ENCODE results near the gene STX8.

GRCh38 chr17:9531034-9531433 lies 44.6 kb downstream of the STX8 start:
- TF ChIP-seq EP300 (IDR thresholded peaks at IDR 0.05; ENCODE audit: borderline replicate concordance in 1 of 2, low read depth in 1 of 2, low read length in 1 of 2) = no peak
- TF ChIP-seq CTCF (IDR thresholded peaks at IDR 0.05) = no peak
- TF ChIP-seq POLR2AphosphoS5 (IDR thresholded peaks at IDR 0.05; ENCODE audit: low read depth, low read length) = no peak
- TF ChIP-seq GABPA (IDR thresholded peaks at IDR 0.05; ENCODE audit: low read depth) = no peak
- TF ChIP-seq SIN3A (IDR thresholded peaks at IDR 0.05; ENCODE audit: borderline replicate concordance, low read depth, low read length) = no peak
- no peak for TF ChIP-seq RXRA (IDR thresholded peaks at IDR 0.05; ENCODE audit: borderline replicate concordance, low read depth)
- TF ChIP-seq SMC3 (IDR thresholded peaks at IDR 0.05; ENCODE audit: low read depth, low read length) = no peak
- TF ChIP-seq NFIC (IDR thresholded peaks at IDR 0.05; ENCODE audit: borderline replicate concordance) = no peak
- TF ChIP-seq RFX5 (IDR thresholded peaks at IDR 0.05; ENCODE audit: low read length) = no peak
- no peak for TF ChIP-seq MAX (IDR thresholded peaks at IDR 0.05; ENCODE audit: low read depth)

Measured in SK-N-SH (cell line).